Keratinocyte (primary cell): ENCODE data around the gene NGB. TPM values are rescaled to one million over a fixed set of nuclear protein-coding genes. Genes with fewer than 3 reads are reported as not detected.

Source experiments
- DNase-seq: peaks from one replicate; pipeline ENCODE4 v3.0.0-alpha.2; 2011; ENCODE audit warnings: low read depth, missing footprints, low spot score
- FAIRE-seq: peaks from 2 replicates; lab custom pipeline; 2011; peaks lifted over from hg19 to GRCh38; lab: Jason Lieb, UNC
- H2AFZ ChIP-seq: 2 replicates; pipeline ENCODE4 v1.6.0; 2012; ENCODE audit warnings: low read length, control low read depth, inconsistent platforms; ENCODE audit not compliant: control insufficient read depth
- H3K27ac ChIP-seq: 2 replicates; pipeline ENCODE4 v1.5.1; 2011; ENCODE audit warnings: low read length; ENCODE audit not compliant: control insufficient read depth, insufficient read depth
- H3K27me3 ChIP-seq: 3 replicates; pipeline ENCODE4 v1.6.0; 2011; ENCODE audit warnings: low read length; ENCODE audit not compliant: control insufficient read depth, insufficient read depth; ENCODE audit errors: extremely low read depth
- H3K36me3 ChIP-seq, 2 experiments: 2 replicates in 1 of 2; 3 replicates in 1 of 2; pipeline ENCODE4 v1.5.1; 2011; ENCODE audit warnings: low read length in 2 of 2, mild to moderate bottlenecking in 1 of 2; ENCODE audit not compliant: control insufficient read depth in 2 of 2, insufficient read depth in 2 of 2; ENCODE audit errors: extremely low read depth in 1 of 2
- H3K4me1 ChIP-seq: 3 replicates; pipeline ENCODE4 v1.5.1; 2011; ENCODE audit warnings: low read length; ENCODE audit not compliant: control insufficient read depth, insufficient read depth; ENCODE audit errors: extremely low read depth
- H3K4me2 ChIP-seq: 3 replicates; pipeline ENCODE4 v1.6.0; 2011; ENCODE audit warnings: low read depth, low read length; ENCODE audit not compliant: control insufficient read depth, insufficient read depth; ENCODE audit errors: extremely low read depth
- H3K4me3 ChIP-seq, 3 experiments: fragments of 200-600 bp in 1 of 3; sonication (generic) in 1 of 3; 2 replicates in 2 of 3; 3 replicates in 1 of 3; pipeline ENCODE4 v1.5.1; 2011 to 2016; ENCODE audit warnings: low read length in 3 of 3, mild to moderate bottlenecking in 3 of 3, control low read depth in 2 of 3, inconsistent platforms in 1 of 3, low read depth in 1 of 3, mixed read lengths in 1 of 3, mixed run types in 1 of 3, moderate library complexity in 1 of 3; ENCODE audit not compliant: control insufficient read depth in 2 of 3, insufficient read depth in 2 of 3; ENCODE audit errors: extremely low read depth in 1 of 3
- H3K79me2 ChIP-seq: 2 replicates; pipeline ENCODE4 v1.6.0; 2012; ENCODE audit warnings: low read length; ENCODE audit not compliant: control insufficient read depth, insufficient read depth
- H3K9ac ChIP-seq: 3 replicates; pipeline ENCODE4 v1.6.0; 2011; ENCODE audit warnings: low read length; ENCODE audit not compliant: control insufficient read depth, insufficient read depth; ENCODE audit errors: extremely low read depth
- H3K9me1 ChIP-seq: 3 replicates; pipeline ENCODE4 v1.6.0; 2011; ENCODE audit warnings: low read length; ENCODE audit not compliant: control insufficient read depth, insufficient read depth; ENCODE audit errors: extremely low read depth
- H3K9me3 ChIP-seq: 2 replicates; pipeline ENCODE4 v1.5.1; 2012; ENCODE audit warnings: low read depth, low read length; ENCODE audit not compliant: control insufficient read depth
- H4K20me1 ChIP-seq: 3 replicates; pipeline ENCODE4 v1.6.0; 2011; ENCODE audit warnings: low read length; ENCODE audit not compliant: control insufficient read depth, insufficient read depth; ENCODE audit errors: extremely low read depth
- EZH2 ChIP-seq: IDR thresholded peaks from one replicate; pipeline ENCODE4 v1.6.1; 2012; ENCODE audit warnings: inconsistent platforms, mild to moderate bottlenecking, low read length, moderate library complexity
- dilution Hi-C: fragments of 300-500 bp; cut with MboI; formaldehyde crosslinking; loops from one replicate; pipeline ENCODE4 v1.7.0; 2020; ENCODE audit warnings: low sequenced_read_pairs; ENCODE audit not compliant: extremely low pct_ligation_motif_present
- polyA plus RNA-seq, 5 experiments: library from polyadenylated mRNA; depleted of rRNA in 3 of 5; stranded (reverse) in 3 of 5; stranded (forward) in 1 of 5; unstranded in 1 of 5; fragments of >200 nt; gene quantifications; 1 replicate in 1 of 5; 2 replicates in 3 of 5; 3 replicates in 1 of 5; pipeline versions ENCODE4 v1.2.1 to v1.2.3, GENCODE V29; 2011 to 2012; ENCODE audit warnings: missing spikeins in 2 of 5, low read depth in 1 of 5, low replicate concordance in 1 of 5
- TF ChIP-seq, protein P1 (sequence below), 3 experiments: IDR thresholded peaks in 1 of 3; conservative IDR thresholded peaks in 1 of 3; optimal IDR thresholded peaks in 1 of 3; 2 replicates in 2 of 3; 3 replicates in 1 of 3; pipeline versions ENCODE3 to v1.5.1; 2011; ENCODE audit warnings: low read length in 3 of 3, mild to moderate bottlenecking in 3 of 3, moderate library complexity in 2 of 3, control low read depth in 1 of 3, inconsistent platforms in 1 of 3; ENCODE audit not compliant: insufficient read depth in 2 of 3; ENCODE audit errors: extremely low read depth in 1 of 3

NGB gene
- polyA plus RNA-seq, 1 donor (not counting 4 experiments of a cell fraction or from before 2014, with no cell fraction given): not detected

DNA sequence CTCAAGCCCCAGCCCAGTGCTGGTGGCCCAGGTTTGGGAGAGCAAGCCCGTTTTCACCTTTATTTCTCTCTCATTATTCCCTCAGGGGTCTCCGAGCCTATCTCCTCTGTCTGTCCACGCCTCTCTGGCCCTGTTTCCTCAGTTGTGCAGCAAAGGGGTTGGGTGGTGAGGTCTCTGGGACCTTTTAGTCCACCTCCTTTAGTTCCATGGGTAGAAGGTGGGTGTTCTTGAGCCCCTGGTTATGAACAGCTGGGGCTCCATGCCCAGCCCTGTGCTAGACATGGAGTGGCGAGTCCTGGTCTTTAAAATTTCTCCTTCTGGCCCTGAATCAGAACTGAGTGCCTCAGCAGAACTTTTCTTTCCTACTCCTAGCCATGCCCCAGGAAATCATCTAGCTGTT lies 1.3 kb upstream of the NGB start:
- no peak for DNase-seq
- H3K4me2 ChIP-seq: no peak overlapping the region
- H2AFZ ChIP-seq: no peak overlapping the region
- no peak for FAIRE-seq
- H3K4me3 ChIP-seq: no peak overlapping the region
- no peak overlapping the region for H3K9ac ChIP-seq
- H4K20me1 ChIP-seq: peaks cover 2% of the 10 kb centered on the region
- peaks cover 37% of the 10 kb centered on the region for H3K27me3 ChIP-seq
- no peak overlapping the region for H3K27ac ChIP-seq
- H3K36me3 ChIP-seq: peaks cover 0 to 2% of the 10 kb centered on the region in 2 experiments
- H3K4me1 ChIP-seq: peaks cover 8% of the 10 kb centered on the region
- no peaks in the 10 kb centered on the region for H3K9me1 ChIP-seq
- dilution Hi-C loops: no loop called here
- no peaks in the 10 kb centered on the region for H3K79me2 ChIP-seq
- H3K9me3 ChIP-seq: no peaks in the 10 kb centered on the region
- no peak for TF ChIP-seq EZH2
- TF ChIP-seq, protein P1, sequence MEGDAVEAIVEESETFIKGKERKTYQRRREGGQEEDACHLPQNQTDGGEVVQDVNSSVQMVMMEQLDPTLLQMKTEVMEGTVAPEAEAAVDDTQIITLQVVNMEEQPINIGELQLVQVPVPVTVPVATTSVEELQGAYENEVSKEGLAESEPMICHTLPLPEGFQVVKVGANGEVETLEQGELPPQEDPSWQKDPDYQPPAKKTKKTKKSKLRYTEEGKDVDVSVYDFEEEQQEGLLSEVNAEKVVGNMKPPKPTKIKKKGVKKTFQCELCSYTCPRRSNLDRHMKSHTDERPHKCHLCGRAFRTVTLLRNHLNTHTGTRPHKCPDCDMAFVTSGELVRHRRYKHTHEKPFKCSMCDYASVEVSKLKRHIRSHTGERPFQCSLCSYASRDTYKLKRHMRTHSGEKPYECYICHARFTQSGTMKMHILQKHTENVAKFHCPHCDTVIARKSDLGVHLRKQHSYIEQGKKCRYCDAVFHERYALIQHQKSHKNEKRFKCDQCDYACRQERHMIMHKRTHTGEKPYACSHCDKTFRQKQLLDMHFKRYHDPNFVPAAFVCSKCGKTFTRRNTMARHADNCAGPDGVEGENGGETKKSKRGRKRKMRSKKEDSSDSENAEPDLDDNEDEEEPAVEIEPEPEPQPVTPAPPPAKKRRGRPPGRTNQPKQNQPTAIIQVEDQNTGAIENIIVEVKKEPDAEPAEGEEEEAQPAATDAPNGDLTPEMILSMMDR (optimal IDR thresholded peaks at IDR 0.05 in 1 of 3, IDR thresholded peaks at IDR 0.05 in 1 of 3, conservative IDR thresholded peaks at IDR 0.05 in 1 of 3; ENCODE audit: extremely low read depth in 1 of 3, insufficient read depth in 2 of 3, low read length in 3 of 3): no peak

DNA sequence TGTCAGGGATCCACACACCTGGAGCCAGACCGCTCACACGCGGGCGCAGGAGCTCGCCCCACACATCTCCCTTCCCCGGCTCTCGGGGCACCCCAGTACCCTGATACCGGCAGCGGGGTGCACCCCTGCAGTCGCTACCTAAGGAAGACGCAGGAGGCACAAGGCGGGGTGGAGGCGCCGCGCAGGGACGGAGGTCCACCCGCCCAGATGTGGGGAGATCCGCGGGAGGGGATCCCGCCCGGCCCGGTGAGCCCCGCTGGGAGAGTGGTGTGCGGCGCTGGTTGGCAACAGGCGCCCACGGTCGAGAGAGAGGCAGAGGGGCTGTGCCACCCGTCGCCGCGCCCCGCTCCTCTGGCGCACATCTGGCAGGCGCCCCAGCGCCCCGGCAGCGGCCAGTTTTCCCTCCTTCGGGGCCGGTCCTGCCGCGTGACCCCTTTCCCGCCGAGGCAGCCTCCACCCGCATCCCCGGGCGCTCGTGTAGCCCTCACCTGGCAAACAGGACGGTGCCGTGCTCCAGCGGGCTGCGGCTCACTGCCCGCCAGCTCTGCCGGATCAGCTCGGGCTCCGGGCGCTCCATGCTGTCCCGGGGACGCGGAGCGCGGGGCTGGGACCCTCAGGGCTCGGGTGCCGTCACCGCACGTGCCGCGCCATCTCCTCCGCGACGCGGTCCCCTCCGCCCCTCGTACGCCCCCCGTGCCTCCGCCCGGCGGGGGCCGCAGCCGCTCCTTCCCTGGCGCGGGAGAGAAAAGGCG lies 469 bp downstream of the NGB start:
- H3K4me1 ChIP-seq: peaks cover 8% of the 10 kb centered on the region
- H3K36me3 ChIP-seq: no peaks in the 10 kb centered on the region
- FAIRE-seq: no peak
- H3K27ac ChIP-seq: no peak overlapping the region
- no peaks in the 10 kb centered on the region for H3K9me1 ChIP-seq
- H3K4me2 ChIP-seq: no peak overlapping the region
- H3K9me3 ChIP-seq: no peaks in the 10 kb centered on the region
- dilution Hi-C loops: no loop called here
- no peak overlapping the region for H3K4me3 ChIP-seq
- no peaks in the 10 kb centered on the region for H3K79me2 ChIP-seq
- H3K9ac ChIP-seq: no peak overlapping the region
- DNase-seq: no peak
- H3K27me3 ChIP-seq: peaks cover 37% of the 10 kb centered on the region
- TF ChIP-seq, protein P1 (optimal IDR thresholded peaks at IDR 0.05 in 1 of 3, IDR thresholded peaks at IDR 0.05 in 1 of 3, conservative IDR thresholded peaks at IDR 0.05 in 1 of 3; ENCODE audit: extremely low read depth in 1 of 3, insufficient read depth in 2 of 3, low read length in 3 of 3): no peak
- peak; percentile 94 for TF ChIP-seq EZH2
- H2AFZ ChIP-seq: no peak overlapping the region
- H4K20me1 ChIP-seq: peaks cover 2% of the 10 kb centered on the region
